WTC11 (cell line): ENCODE measurements around the gene IPO13. TPM values are rescaled to one million over a fixed set of nuclear protein-coding genes. Genes with fewer than 3 reads are reported as not detected.

Experiments
- ATAC-seq: fragments of 200-7000 bp; cut with Tn5 transposase; 2 replicates; pipeline ENCODE4 v1.10.0; 2021; ENCODE audit warnings: mild to moderate bottlenecking, moderate library complexity
- CTCF ChIA-PET: fragments of 300-600 bp; sonication (Branson Sonifier 250); formaldehyde crosslinking; loops from one replicate; lab custom pipeline; 2021; ENCODE audit warnings: antibody characterized with exemption; lab: Charles Lee
- POLR2A ChIA-PET: fragments of 350-600 bp; sonication (Branson Sonifier 250); formaldehyde crosslinking; loops from one replicate; lab custom pipeline; 2021; ENCODE audit warnings: antibody characterized with exemption; lab: Charles Lee
- DNase-seq: peaks from one replicate; pipeline ENCODE4 v3.0.0; 2021; ENCODE audit warnings: low spot score
- H3K27ac Mint-ChIP-seq: 2 replicates; pipeline ENCODE4 v1.8.0; 2021; ENCODE audit warnings: mixed read lengths
- H3K27me3 Mint-ChIP-seq: 2 replicates; pipeline ENCODE4 v1.8.0; 2021; ENCODE audit warnings: low read depth, mild to moderate bottlenecking, moderate library complexity, mixed read lengths
- H3K36me3 Mint-ChIP-seq: 2 replicates; pipeline ENCODE4 v1.8.0; 2021; ENCODE audit warnings: mixed read lengths
- H3K4me1 Mint-ChIP-seq: 2 replicates; pipeline ENCODE4 v1.8.0; 2022; ENCODE audit warnings: mixed read lengths
- H3K4me3 Mint-ChIP-seq: 2 replicates; pipeline ENCODE4 v1.8.0; 2021; ENCODE audit warnings: mild to moderate bottlenecking, moderate library complexity, mixed read lengths
- H3K9me3 Mint-ChIP-seq: 2 replicates; pipeline ENCODE4 v1.8.0; 2021; ENCODE audit warnings: mixed read lengths
- ATF1 ChIP-seq: sonication (generic); formaldehyde crosslinking; IDR thresholded peaks from 2 replicates; pipeline ENCODE4 v1.8.1; 2023; ENCODE audit warnings: mild to moderate bottlenecking, moderate library complexity, missing genetic modification reagents
- CBFB ChIP-seq: sonication (generic); formaldehyde crosslinking; IDR thresholded peaks from 2 replicates; pipeline ENCODE4 v1.8.1; 2022; ENCODE audit warnings: mild to moderate bottlenecking, low read depth, missing genetic modification reagents
- CDX4 ChIP-seq: fragments of 250-450 bp; sonication (Bioruptor Pico); IDR thresholded peaks from 2 replicates; pipeline ENCODE4 v1.9.0; 2021; ENCODE audit warnings: moderate library complexity, mild to moderate bottlenecking, inconsistent platforms, borderline replicate concordance
- E2F4 ChIP-seq: sonication (generic); formaldehyde crosslinking; IDR thresholded peaks from 2 replicates; pipeline ENCODE4 v1.8.1; 2022; ENCODE audit warnings: low read depth, mild to moderate bottlenecking, moderate library complexity, missing genetic modification reagents, borderline replicate concordance
- E2F5 ChIP-seq: sonication (generic); formaldehyde crosslinking; IDR thresholded peaks from 2 replicates; pipeline ENCODE4 v1.8.1; 2022; ENCODE audit warnings: mild to moderate bottlenecking, moderate library complexity, missing genetic modification reagents
- FOXP1 ChIP-seq: sonication (generic); formaldehyde crosslinking; IDR thresholded peaks from 2 replicates; pipeline ENCODE4 v1.8.0; 2022; ENCODE audit warnings: missing genetic modification reagents, mild to moderate bottlenecking, moderate library complexity, borderline replicate concordance
- JAZF1 ChIP-seq: fragments of 250-450 bp; sonication (Bioruptor Pico); IDR thresholded peaks from 2 replicates; pipeline ENCODE4 v1.9.0; 2021; ENCODE audit warnings: moderate library complexity, mild to moderate bottlenecking, inconsistent platforms
- JUN ChIP-seq: sonication (generic); formaldehyde crosslinking; IDR thresholded peaks from 2 replicates; pipeline ENCODE4 v1.8.0; 2023; ENCODE audit warnings: mild to moderate bottlenecking, missing genetic modification reagents
- NFATC4 ChIP-seq: fragments of 250-450 bp; sonication (Bioruptor Pico); IDR thresholded peaks from 2 replicates; pipeline ENCODE4 v1.9.0; 2021; ENCODE audit warnings: mild to moderate bottlenecking
- NR1H2 ChIP-seq: sonication (generic); formaldehyde crosslinking; IDR thresholded peaks from 2 replicates; pipeline ENCODE4 v1.9.0; 2021; ENCODE audit warnings: mild to moderate bottlenecking, moderate library complexity, missing genetic modification reagents
- NR2C2 ChIP-seq: sonication (generic); formaldehyde crosslinking; IDR thresholded peaks from 2 replicates; pipeline ENCODE4 v1.8.0; 2022; ENCODE audit warnings: mild to moderate bottlenecking, missing genetic modification reagents
- SMAD3 ChIP-seq: sonication (generic); formaldehyde crosslinking; IDR thresholded peaks from 2 replicates; pipeline ENCODE4 v1.8.0; 2022; ENCODE audit warnings: missing genetic modification reagents, mild to moderate bottlenecking, borderline replicate concordance
- USF2 ChIP-seq: sonication (generic); formaldehyde crosslinking; IDR thresholded peaks from 2 replicates; pipeline ENCODE4 v1.8.1; 2023; ENCODE audit warnings: mild to moderate bottlenecking, missing genetic modification reagents, moderate library complexity
- ZNF263 ChIP-seq: sonication (generic); formaldehyde crosslinking; IDR thresholded peaks from 2 replicates; pipeline ENCODE4 v1.8.1; 2022; ENCODE audit warnings: low read depth, mild to moderate bottlenecking, moderate library complexity, missing genetic modification reagents
- ZNF671 ChIP-seq: fragments of 250-450 bp; sonication (Bioruptor Pico); IDR thresholded peaks from 2 replicates; pipeline ENCODE4 v1.8.0; 2021; ENCODE audit warnings: mild to moderate bottlenecking
- total RNA-seq: library from RNA; stranded (reverse); gene quantifications from 3 replicates; pipeline ENCODE4 v1.2.3, GENCODE V29; 2021
- TF ChIP-seq, protein P1 (sequence below): sonication (generic); formaldehyde crosslinking; IDR thresholded peaks from 2 replicates; pipeline ENCODE4 v1.8.1; 2022; ENCODE audit warnings: missing genetic modification reagents, borderline replicate concordance
- TF ChIP-seq, protein P2 (sequence below): sonication (generic); formaldehyde crosslinking; IDR thresholded peaks from 2 replicates; pipeline ENCODE4 v1.8.0; 2022; ENCODE audit warnings: missing genetic modification reagents
- TF ChIP-seq, protein P3 (sequence below): sonication (generic); formaldehyde crosslinking; IDR thresholded peaks from 2 replicates; pipeline ENCODE4 v1.8.0; 2022; ENCODE audit warnings: mild to moderate bottlenecking, missing genetic modification reagents

Gene IPO13
- total RNA-seq, 1 experiment from 2014 or later, result 24.2 TPM

DNA sequence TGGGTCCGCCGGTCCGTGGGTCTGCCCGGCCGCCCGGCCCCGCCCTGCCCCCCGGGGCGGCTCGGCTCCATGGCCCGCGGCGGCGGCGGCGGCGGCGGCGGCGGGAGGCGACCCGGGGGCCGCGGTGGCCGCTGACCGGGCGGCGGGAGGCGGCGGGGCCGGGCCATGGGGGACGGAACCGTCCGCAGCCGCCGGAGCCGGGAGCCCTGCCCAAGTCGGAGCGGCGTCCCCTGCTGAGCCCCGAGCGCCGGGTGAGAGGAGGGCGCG lies 32.4 kb downstream of the IPO13 start (continued):
- TF ChIP-seq, protein P1, sequence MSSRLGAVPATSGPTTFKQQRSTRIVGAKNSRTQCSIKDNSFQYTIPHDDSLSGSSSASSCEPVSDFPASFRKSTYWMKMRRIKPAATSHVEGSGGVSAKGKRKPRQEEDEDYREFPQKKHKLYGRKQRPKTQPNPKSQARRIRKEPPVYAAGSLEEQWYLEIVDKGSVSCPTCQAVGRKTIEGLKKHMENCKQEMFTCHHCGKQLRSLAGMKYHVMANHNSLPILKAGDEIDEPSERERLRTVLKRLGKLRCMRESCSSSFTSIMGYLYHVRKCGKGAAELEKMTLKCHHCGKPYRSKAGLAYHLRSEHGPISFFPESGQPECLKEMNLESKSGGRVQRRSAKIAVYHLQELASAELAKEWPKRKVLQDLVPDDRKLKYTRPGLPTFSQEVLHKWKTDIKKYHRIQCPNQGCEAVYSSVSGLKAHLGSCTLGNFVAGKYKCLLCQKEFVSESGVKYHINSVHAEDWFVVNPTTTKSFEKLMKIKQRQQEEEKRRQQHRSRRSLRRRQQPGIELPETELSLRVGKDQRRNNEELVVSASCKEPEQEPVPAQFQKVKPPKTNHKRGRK (CRISPR knock-in tag), result no peak
- no peak for TF ChIP-seq ZNF671 (CRISPR knock-in tag)
- TF ChIP-seq, protein P2, sequence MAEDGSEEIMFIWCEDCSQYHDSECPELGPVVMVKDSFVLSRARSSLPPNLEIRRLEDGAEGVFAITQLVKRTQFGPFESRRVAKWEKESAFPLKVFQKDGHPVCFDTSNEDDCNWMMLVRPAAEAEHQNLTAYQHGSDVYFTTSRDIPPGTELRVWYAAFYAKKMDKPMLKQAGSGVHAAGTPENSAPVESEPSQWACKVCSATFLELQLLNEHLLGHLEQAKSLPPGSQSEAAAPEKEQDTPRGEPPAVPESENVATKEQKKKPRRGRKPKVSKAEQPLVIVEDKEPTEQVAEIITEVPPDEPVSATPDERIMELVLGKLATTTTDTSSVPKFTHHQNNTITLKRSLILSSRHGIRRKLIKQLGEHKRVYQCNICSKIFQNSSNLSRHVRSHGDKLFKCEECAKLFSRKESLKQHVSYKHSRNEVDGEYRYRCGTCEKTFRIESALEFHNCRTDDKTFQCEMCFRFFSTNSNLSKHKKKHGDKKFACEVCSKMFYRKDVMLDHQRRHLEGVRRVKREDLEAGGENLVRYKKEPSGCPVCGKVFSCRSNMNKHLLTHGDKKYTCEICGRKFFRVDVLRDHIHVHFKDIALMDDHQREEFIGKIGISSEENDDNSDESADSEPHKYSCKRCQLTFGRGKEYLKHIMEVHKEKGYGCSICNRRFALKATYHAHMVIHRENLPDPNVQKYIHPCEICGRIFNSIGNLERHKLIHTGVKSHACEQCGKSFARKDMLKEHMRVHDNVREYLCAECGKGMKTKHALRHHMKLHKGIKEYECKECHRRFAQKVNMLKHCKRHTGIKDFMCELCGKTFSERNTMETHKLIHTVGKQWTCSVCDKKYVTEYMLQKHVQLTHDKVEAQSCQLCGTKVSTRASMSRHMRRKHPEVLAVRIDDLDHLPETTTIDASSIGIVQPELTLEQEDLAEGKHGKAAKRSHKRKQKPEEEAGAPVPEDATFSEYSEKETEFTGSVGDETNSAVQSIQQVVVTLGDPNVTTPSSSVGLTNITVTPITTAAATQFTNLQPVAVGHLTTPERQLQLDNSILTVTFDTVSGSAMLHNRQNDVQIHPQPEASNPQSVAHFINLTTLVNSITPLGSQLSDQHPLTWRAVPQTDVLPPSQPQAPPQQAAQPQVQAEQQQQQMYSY (CRISPR knock-in tag), result no peak

DNA sequence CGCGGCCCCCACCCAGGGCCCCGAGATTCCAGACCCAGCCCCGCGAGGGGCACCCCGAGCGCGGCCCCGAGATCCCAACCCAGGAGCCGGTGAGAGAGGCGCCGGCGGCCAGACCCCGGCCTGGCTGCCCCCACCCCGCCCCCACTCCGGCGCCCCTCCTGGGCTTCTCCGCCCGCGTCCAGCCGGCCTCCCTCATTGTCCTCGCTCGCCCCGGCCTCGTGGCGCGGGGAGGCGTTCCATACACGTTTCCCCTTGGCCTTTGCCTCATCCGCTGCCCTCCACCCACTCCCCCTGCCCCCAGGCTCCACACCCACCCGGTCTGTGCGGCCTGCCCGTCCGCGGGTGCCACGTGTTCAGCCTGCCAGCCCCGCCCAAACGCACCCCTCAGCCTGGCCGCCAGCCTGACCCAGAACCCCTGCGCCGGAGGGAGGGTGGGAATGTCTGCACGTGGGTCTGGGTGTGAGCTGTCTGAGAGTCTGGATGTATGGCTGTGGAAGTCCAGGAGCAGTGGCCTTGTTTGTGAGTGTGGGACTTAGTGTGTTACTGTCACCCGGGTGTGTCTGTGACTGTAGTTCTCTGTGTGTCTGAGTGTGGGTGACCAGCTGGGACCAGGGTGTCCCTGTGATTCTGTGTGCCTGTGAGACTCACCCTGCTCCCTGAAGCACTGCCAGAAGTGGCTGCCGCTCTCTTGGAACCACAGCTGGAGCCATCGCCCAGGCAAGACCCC lies 32.9 kb downstream of the IPO13 start:
- ChIA-PET POLR2A (interaction anchor here (0.6 kb wide), 1 partner anchor 9 kb away, joined by 3 read pairs; no protein-coding TSS in a partner anchor), CTCF (interaction anchor here (1.1 kb wide), 1 partner anchor 13 kb away, joined by 4 read pairs; no protein-coding TSS in a partner anchor)
- DNase-seq (peak; percentile 49), ATAC-seq (no peak)
- no peaks in the 10 kb centered on the region for H3K9me3 Mint-ChIP-seq
- peaks cover 31% of the 10 kb centered on the region for H3K4me1 Mint-ChIP-seq
- peak overlapping the region; percentile 84 for H3K4me3 Mint-ChIP-seq
- H3K36me3 Mint-ChIP-seq, result peaks cover 25% of the 10 kb centered on the region
- H3K27ac Mint-ChIP-seq, result peak overlapping the region; percentile 22; the same call in 1 of the 2 replicates
- H3K27me3 Mint-ChIP-seq, result no peaks in the 10 kb centered on the region; the same call in 1 of the 2 replicates
- no peak for TF ChIP-seq CBFB (CRISPR knock-in tag)
- TF ChIP-seq ATF1 (CRISPR knock-in tag), result no peak
- TF ChIP-seq NR1H2, result no peak
- no peak for TF ChIP-seq E2F5
- TF ChIP-seq, protein P2 (CRISPR knock-in tag), result no peak
- no peak for TF ChIP-seq JAZF1 (CRISPR knock-in tag)
- TF ChIP-seq, protein P3, sequence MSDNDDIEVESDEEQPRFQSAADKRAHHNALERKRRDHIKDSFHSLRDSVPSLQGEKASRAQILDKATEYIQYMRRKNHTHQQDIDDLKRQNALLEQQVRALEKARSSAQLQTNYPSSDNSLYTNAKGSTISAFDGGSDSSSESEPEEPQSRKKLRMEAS, result peak; percentile 82
- no peak for TF ChIP-seq ZNF263 (CRISPR knock-in tag)
- TF ChIP-seq NFATC4, result no peak
- no peak for TF ChIP-seq JUN (CRISPR knock-in tag)
- TF ChIP-seq E2F4 (CRISPR knock-in tag), result no peak
- TF ChIP-seq NR2C2 (CRISPR knock-in tag), result peak; percentile 46
- TF ChIP-seq FOXP1, result peak; percentile 44; the same call in 1 of the 2 replicates
- peak; percentile 79 for TF ChIP-seq USF2
- peak; percentile 59; the same call in 1 of the 2 replicates for TF ChIP-seq SMAD3 (CRISPR knock-in tag)
- TF ChIP-seq CDX4 (CRISPR knock-in tag), result no peak
